ENCODE results near the gene SLC9A3.
"Not testable (repeated sequence)": the region's sequence is repeated elsewhere in the genome, so short reads cannot be mapped to it uniquely, and the experiment has no call there.

SLC9A3 gene

DNA sequence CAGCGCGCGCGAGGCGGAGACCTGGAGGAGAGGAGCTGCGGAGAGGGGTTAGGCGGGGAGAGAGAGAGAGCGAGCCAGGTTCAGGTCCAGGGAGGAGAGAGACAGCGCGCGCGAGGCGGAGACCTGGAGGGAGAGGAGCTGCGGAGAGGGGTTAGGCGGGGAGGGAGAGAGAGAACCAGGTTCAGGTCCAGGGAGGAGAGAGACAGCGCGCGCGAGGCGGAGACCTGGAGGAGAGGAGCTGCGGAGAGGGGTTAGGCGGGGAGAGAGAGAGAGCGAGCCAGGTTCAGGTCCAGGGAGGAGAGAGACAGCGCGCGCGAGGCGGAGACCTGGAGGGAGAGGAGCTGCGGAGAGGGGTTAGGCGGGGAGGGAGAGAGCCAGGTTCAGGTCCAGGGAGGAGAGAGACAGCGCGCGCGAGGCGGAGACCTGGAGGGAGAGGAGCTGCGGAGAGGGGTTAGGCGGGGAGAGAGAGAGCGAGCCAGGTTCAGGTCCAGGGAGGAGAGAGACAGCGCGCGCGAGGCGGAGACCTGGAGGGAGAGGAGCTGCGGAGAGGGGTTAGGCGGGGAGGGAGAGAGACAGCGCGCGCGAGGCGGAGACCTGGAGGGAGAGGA is 49.9 kb downstream of the SLC9A3 start:
- not testable (repeated sequence) for FAIRE-seq

DNA sequence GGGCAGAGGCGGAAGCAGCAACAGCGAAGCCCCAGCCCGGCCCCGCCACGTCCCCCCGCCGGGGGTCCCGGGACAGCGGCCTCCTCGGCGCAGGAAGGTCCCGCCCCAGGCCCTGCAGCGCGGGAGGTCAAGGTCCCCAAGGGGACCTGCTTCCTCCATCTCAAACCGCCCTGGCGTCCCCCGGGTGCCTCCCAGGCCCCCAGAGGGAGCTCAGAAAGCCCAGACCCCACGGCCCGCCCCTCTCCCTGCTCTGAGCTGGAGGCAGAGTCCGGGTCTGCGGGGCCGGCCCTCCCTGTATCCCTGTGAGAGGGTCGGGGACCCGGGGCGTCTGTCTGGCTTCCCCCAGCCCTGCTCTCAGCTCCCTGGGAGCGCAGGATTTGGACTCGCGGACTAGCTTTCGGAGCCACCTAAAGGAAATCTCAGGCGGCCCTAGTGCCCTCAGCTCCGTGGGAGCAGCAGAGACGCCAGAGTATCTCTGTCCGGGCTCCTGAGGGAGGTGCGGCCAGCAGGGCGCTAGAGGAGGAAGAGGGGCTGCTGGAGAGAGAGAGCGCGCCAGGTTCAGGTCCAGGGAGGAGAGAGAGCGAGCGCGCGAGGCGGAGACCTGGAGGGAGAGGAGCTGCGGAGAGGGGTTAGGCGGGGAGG is 50.6 kb downstream of the SLC9A3 start:
- no peak for FAIRE-seq

DNA sequence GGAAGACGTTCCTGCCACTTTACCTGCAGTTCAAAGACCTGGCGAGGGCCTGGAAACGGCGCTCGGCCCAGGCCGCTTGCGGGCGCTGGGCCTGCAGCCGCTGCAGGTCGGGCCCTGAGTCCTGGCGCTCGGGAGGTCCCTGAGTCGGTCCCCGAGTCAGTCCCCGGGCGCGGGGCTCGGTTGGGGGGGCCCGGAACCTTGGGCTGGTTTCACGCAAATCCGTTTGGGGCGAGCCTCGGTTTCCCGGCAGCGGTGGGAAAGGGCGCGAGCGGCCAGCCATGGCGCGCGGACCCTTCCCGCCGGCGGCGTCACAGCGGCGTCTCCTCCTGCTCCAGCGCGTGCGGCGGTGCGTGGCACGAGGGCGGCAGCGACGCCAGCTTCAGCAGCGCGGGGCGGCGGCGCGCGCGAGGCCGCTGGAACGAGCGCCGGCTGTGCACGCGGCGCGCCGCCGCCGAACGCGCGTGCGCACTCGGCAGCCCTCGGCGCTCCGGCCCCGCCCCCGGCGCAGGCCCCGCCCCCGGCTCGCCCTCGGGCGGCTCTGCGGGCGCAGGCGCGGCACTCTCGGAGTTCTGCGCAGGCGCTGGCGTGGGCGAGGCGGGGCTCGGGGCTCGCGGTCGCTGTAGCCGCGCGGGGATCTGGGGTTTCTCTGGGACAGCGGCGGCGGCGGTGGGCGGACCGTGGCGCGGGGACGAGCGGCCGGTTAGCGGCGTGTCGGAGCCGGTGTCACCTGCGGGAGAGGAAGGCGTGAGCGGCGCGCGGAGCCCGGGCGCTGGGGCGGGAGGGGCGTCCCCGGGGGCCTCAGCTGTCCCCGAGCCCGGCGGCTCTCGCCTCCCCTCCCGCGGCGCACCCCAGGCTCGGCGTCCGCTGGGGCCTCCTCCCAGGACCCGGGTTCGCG is 51.3 kb downstream of the SLC9A3 start:
- no peak for FAIRE-seq

DNA sequence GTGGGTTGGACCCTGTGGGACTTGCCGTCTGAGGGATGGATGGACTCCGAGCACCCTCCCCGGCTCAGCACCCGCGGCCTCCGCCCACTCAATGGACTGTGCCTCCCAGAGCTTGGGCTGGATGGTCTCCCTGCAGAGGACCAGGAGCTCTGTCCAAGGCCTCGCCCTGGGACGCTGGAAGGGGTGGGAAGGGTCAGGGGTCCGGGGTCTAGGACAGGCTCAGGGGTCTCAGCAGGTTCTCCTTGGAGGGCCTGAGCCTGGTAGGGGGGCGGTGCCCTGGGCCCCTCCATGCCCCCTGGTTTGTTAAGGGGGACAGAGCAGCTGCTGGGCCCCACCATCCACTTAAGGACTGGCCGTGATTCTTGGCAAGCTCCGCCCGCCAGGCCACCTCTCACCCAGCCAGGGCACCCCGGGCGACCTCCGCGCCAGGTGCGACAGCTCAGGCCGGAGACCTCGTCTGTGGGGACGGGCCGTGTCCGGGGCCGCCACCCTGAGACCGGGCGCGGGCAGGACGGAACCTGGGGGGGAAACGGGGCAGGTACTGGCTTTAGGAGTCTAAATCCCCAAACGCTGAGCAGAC is 52.1 kb downstream of the SLC9A3 start:
- no peak for FAIRE-seq

DNA sequence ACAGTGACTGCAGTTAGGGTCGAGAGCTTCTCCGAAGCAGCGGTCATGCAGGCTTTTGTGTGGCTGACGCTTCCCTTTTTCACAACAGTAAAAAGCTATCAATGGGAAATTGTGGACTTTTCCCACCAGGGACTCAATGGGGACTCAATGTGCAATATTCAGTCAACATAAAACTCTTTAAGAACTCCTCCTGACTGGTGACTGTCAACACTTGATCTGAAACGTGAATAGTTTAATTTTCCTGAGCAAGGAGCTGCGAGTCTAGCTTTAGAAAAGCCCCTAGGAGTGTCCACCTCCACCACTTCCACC is 52.5 kb downstream of the SLC9A3 start:
- no peak for FAIRE-seq

DNA sequence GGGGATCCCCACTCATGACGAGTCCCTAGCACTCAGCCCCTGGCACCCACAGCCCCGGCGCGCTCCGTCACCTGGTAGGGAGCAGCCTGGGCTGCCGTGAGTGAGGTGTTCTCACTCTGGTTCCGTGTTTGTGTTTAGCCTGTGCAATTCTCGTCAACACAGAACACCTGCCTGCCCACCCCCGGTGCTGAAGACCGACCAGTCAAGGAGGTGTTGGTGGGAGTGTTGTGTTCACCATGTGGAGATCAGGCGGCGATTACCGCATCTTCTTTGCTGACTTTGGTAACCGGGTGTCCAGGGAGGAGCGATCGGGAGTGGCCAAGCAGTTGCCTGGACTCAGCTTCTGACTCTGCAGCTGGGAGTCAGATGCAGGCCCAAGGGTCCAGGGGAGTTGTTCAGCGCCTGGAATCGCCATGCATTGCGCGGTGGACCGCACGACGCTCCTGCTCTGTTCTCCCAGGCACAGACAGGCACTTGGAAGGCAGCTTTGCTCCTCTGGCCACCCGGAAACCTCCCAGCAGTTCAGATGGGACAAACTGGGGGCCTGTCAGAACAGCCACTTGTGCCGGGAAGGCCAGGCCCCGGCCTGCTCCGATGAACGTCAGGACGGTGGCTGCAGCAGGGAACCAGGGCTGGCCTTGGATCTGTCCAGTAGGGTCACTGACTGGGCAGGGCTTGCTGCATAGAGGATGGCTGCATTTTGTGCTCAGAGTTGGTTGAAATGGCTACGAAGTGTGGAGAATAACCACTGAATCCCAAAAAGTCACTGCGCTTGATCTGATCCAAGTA is 53.1 kb downstream of the SLC9A3 start:
- no peak for FAIRE-seq

DNA sequence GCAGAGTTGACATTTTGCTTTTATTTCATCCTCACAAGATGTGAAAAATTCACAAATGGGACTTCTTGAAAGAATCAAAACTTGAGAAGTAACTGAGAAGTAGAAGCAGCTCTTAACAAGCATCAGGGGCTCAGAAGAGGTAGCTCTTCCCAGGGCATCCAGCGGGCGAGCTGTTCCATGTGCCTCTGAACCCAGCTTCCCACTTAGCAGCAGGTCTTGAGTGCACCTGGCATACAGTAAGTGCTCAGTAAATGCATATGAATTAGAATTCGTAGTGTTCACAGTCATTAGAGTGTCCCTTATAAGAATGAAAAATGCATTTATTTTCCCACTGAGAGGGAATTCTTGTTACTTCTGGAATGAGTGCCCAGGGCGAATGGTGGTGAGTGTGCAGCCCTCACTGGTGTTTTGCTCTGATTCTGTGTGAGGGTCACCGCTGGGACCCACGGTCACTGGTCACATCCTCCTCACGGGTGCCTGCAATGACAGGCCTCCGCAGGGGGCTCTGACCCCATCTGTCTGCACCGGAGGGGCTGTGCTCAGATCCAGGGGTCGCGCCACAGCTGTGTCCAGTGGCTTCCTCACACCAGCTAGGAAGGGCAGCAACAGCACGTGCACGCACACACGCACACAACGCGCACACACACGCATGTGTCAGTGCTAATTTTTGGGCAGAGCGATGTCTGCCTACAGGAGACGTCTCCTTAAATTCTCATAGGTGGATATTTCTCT is 54.3 kb downstream of the SLC9A3 start:
- FAIRE-seq, result no peak

DNA sequence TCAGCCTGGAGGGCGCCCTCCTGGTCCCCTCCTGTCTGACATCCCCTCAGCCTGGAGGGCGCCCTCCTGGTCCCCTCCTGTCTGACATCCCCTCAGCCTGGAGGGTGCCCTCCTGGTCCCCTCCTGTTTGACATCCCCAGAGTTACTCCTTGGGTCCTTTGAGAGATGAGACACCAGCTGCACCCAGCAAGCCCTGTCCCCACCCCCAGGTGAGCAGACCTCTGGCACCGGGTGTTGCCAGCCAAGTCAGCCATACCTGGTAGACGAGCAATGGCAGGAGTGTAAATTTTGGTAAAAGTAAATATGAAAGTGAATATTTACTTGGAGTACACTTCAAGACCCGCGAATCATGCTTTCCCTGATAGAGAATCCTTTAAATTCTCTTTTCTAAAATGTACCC is 55.8 kb downstream of the SLC9A3 start:
- no peak for FAIRE-seq

DNA sequence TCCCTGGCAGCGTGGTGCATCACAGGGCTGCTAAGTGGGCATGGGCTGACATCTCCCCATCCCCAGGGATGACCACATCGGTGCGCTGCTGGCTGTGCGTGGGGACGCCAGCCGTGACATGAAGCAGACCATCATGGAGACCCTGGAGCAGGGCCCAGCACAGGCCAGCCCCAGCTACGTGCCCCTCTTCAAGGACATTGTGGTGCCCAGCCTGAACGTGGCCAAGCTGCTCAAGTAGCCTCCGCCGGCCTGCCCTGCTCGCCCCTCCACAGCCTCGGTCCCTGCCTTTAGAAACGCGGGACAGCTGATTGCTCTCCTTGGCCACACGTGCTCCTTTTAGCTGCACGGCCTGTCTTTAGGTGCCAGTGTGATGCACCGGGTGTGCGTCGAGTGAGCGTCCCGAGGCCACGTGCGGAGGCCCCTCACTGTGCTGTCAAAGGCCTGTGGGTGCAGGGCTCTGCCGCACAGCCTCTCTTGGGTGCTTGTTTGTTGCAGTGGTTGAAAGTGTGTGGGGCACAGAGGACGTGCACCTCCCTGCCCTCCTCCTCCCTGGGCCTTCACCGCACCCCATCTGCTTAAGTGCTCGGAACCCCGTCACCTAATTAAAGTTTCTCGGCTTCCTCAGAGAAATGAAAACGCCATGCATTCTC is 57.5 kb downstream of the SLC9A3 start:
- no peak for FAIRE-seq

DNA sequence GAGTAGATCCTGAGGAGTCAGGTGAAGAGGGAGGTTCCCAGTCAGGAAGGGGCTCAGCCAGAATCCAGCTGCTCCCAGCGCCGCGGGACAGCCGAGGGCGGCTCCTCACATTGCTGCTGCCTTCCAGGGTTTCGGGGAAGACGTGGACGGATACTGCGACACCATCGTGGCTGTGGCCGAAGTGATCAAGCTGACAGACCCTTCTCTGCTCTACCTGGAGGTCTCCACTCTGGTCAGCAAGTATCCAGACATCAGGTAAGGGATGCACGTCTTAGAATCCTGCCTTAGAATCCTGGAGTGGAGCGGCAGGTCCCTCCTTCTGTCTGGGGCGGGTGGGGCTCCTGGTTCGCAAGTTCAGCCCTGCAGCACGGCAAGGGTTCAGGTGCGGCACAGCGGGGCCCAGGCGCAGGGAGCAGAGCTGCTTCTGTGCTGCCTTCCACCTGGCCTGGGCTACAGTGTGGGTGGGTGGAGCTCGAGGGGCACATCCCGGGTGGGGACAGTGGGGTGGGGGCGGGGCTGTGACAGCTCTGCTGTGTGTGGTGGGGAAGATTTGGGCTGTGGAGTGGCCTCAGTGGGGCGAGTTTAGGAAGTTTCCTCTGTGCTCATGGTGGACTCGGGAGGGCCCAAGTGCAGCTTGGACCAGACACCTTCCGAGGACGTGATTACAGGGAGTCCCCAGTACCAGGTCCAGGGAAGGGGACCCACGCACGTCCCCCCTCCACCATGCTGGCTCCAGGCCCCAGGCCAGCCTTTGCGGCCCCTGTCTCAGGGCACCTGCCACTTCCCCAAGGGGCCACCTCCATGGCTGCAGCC is 58.5 kb downstream of the SLC9A3 start:
- FAIRE-seq, result no peak

DNA sequence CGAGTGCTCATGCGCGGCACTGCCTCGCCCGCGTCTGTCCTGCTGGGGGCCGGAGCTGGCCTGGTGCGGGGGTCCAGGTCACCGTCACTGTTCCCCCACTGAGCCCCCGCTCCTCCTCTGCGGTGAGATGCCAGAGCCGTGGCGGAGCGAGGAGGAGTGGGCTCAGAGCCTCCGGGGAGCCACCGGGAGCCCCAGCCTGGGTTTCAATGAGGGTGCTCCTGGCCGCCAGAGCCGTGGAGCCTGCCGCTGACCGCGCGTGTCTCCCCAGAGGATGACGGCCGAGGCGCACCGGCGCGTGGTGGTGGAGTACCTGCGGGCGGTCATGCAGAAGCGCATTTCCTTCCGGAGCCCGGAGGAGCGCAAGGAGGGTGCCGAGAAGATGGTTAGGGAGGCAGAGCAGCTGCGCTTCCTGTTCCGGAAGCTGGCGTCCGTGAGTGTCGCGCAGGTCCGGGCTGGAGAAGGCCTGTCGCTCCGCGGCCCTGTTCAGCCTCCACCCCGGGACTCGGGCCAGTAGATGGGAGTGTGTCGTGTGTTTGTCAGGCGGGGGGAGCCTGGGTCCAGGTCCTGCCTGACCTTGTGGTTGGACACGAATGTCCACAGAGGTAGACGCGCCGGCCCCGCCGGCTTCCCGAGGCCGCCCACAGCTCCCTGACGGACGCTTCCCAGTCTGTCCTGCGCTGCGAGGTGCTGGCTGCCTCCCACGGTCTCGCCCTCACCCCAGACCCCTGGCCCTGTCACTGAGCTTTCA is 59.2 kb downstream of the SLC9A3 start:
- FAIRE-seq, result no peak

DNA sequence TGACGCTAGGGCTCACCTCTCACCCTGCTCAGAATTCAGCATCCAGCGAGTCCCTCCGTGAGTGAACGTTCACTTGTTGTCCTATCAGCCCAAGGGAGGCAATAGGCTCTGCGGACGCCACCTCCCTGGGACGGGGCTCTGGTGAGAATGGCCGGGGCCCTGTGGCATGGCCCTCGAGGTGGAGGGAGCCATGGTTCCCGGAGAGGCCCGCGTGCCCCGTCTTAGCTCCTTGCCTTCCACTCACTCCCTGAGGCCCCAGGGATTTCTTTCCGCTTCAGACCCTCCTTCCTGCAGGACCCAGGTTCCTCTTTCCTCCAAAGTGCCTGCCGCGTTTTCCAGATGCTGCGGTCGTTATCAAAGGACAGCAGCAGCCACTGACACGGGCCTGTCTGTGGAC is 59.8 kb downstream of the SLC9A3 start:
- FAIRE-seq, result no peak

DNA sequence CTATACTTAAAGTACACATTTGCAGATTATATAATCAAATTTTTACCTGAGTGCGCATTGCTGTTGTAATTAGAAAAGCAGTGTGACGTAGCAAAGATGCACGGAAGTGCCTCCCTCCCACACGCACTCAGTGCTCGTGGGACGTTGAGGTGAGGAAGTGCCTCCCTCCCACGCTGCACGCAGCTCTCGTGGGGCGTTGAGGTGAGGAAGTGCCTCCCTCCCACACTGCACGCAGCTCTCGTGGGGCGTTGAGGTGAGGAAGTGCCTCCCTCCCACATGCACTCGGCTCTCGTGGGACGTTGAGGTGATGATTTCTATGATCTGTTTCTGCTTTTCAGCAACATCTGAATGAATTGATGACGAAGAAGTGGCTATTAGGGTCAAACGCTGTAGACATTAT is 60.3 kb downstream of the SLC9A3 start:
- no peak for FAIRE-seq

DNA sequence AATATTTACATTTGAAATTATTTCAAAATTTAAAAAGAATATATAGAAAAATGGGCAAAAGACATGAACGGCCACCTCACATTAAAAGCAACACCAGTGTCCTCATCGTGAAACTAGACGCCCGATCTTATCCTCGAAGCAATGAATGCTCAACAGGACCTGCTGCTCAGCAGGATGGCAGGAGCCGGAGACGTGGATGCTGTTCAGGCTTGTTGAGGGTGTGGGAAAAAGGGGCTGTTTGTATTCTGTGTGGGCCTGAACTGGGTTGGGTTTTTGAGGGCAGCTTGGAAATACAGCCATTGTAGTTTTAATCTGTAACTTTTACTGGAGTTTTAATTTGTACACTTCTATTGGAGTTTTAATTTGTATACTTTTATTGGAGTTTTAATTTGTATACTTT is 60.9 kb downstream of the SLC9A3 start:
- FAIRE-seq, result no peak

DNA sequence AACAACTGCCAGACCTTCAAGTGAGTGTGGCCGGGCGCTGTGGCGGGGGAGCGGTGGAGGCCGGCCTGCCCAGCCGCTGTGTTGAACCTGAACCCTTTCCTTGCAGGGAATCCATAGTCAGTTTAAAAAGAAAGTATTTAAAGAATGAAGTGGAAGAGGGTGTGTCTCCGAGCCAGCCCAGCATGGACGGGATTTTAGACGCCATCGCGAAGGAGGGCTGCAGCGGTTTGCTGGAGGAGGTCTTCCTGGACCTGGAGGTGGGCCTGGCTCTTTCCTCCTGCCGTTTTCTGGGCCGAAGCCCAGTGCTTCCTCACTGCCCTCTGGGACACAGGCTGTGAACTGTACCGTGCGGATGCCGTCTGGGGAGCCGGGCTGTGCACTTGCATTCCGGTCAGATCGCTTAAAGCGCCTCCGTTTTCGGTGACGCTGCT is 62.2 kb downstream of the SLC9A3 start:
- FAIRE-seq, result no peak

DNA sequence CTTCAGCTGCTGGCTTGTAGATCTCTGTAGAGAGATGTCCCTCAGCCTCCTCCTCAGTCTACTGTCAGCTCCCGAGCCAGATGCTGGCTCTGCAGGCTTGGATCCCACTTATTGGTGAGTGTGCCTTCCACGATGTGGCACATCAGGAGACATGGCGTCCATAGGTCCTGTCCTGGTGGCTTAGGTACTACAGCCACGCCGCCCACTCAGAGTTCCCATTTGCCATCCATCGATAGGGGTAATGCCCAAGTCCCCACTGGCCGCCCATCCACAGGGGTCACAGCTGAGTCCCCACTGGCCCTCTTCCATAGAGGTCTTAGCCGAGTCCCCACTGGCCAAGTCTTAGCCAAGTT is 64.0 kb downstream of the SLC9A3 start:
- no peak for FAIRE-seq

DNA sequence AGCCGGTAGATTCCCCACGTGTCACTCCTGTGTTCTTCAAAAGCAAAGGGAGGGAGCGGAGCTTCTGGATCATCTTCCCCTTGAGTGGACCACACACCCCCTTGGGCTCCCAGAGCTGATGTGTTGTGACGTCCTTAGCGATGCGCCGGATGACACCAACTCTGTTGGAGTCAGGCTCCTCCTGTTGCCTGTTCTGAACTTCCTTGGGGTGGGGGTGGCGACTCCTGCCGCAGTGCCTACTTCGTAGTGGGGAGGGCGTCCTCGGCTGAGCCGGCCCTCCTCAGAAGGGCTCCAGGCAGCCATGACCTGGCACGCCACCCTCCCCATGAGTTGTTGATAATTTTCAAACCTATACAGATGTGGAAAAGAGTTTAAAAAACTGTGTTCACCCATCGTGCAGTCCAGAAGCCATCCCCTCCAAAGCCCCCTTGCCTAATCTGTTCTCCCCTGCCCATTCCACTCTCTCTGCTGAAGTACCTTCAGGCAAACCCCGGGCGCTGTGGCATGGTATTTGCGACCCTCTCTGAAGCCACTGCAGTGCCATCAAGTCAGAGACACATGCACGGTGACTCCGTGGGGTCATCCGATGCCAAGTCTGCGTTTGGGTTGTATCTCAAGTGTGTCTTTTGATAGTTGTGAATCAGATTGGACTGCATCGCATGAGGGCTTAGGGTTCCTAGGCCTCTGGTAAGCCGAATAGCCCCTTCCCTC is 64.5 kb downstream of the SLC9A3 start:
- no peak for FAIRE-seq

DNA sequence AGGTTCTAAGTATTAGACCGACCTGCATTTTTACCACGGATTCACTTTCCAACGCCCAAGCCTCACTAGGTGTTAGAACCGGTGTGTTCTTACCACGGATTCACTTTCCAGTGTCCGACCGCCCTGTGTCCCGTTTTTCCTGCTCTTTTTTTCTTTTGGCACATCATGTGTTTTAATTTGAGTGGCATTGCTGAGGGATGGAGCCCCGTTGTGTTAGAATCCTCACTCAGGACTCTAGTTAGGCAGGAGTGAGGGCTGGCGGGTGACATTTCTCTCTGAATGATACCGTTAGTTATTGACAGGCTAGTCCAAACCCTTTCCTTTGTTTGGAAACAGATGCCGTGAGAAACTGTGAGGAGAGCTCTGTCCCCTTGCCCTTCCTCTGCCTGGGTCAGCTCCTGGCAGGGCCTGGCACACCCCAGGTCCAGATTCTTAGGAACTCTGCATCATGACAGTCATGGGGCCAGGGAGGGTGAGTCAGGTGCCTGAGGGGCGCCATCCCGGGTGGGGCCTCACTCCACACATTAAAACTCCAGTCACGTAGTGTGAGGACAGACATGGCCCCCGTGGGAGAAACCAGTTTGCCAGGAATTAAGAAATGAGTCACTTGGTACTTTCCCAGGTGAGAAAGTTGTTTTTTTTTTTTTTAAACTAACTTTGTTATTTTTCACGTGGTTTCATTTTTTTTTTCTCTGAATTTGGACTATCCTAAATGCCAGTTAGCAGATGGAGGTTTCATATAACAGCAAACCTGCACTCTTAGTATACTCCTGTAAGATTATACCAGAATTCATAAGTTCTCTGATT is 65.5 kb downstream of the SLC9A3 start:
- FAIRE-seq, result no peak
